GM12878 (cell line): ENCODE data around the gene KIDINS220. TPM values are rescaled to one million over a fixed set of nuclear protein-coding genes. Genes with fewer than 3 reads are reported as not detected.

Source experiments
- ATAC-seq: fragments of 200-7000 bp; cut with Tn5 transposase; 3 replicates; pipeline ENCODE4 v1.9.1; 2020; ENCODE audit warnings: mild to moderate bottlenecking, moderate library complexity
- BruUV-seq: library from RNA; stranded (reverse); fragments of 400-500 nt; replicated peaks from 2 replicates; lab custom pipeline; 2021; lab: Mats Ljungman, UMichigan
- CTCF ChIA-PET: fragments of 300-600 bp; sonication (Branson Sonifier 250); formaldehyde crosslinking; extraction: SDS; loops from one replicate; lab custom pipeline; 2021; ENCODE audit warnings: inconsistent platforms; lab: Yijun Ruan, JAX
- POLR2A ChIA-PET: fragments of 350-600 bp; formaldehyde crosslinking; extraction: SDS; loops from one replicate; lab custom pipeline; 2021; ENCODE audit warnings: inconsistent platforms; lab: Charles Lee
- RAD21 ChIA-PET: fragments of 300-600 bp; sonication (Branson Sonifier 250); formaldehyde crosslinking; loops from one replicate; lab custom pipeline; 2023; ENCODE audit warnings: antibody characterized with exemption; ENCODE audit not compliant: unreplicated experiment; lab: Charles Lee
- SMC1A ChIA-PET: fragments of 300-600 bp; sonication (Branson Sonifier 250); formaldehyde crosslinking; loops from one replicate; lab custom pipeline; 2023; ENCODE audit not compliant: unreplicated experiment, uncharacterized antibody; lab: Charles Lee
- DNase-seq: peaks from one replicate; pipeline ENCODE4 v3.0.0-alpha.2; 2011; ENCODE audit warnings: low read depth, low spot score
- FAIRE-seq: peaks from 3 replicates; lab custom pipeline; 2011; peaks lifted over from hg19 to GRCh38; lab: Jason Lieb, UNC
- H2AFZ ChIP-seq: 2 replicates; pipeline ENCODE4 v1.6.0; 2011; ENCODE audit warnings: low read depth, low read length, control low read depth; ENCODE audit not compliant: control insufficient read depth
- H3K27ac ChIP-seq: 2 replicates; pipeline ENCODE4 v1.5.1; 2011; ENCODE audit warnings: control low read depth; ENCODE audit not compliant: control insufficient read depth, insufficient read depth
- H3K27me3 ChIP-seq, 2 experiments: replicated peaks in 1 of 2; 2 replicates each; pipeline versions ENCODE4 v1.6.0 to v1.6.1; 2011; ENCODE audit warnings: low read length in 1 of 2; ENCODE audit not compliant: control insufficient read depth in 2 of 2, insufficient read depth in 2 of 2
- H3K36me3 ChIP-seq, 2 experiments: 2 replicates each; pipeline ENCODE4 v1.5.1; 2011; ENCODE audit warnings: low read length in 1 of 2; ENCODE audit not compliant: control insufficient read depth in 2 of 2, insufficient read depth in 2 of 2
- H3K4me1 ChIP-seq: 2 replicates; pipeline ENCODE4 v1.6.1; 2011; ENCODE audit warnings: mild to moderate bottlenecking, low read length, moderate library complexity, mixed read lengths; ENCODE audit not compliant: control insufficient read depth, insufficient read depth
- H3K4me2 ChIP-seq: 2 replicates; pipeline ENCODE4 v1.6.0; 2011; ENCODE audit warnings: control low read depth; ENCODE audit not compliant: control insufficient read depth, insufficient read depth
- H3K4me3 ChIP-seq: fragments of 200-600 bp; sonication (generic); 2 replicates; pipeline ENCODE4 v1.5.1; 2016
- H3K79me2 ChIP-seq: 2 replicates; pipeline ENCODE4 v1.6.0; 2011; ENCODE audit warnings: low read length; ENCODE audit not compliant: control insufficient read depth, insufficient read depth
- H3K9ac ChIP-seq: 2 replicates; pipeline ENCODE4 v1.8.0; 2011; ENCODE audit warnings: low read length, control low read depth, mixed read lengths; ENCODE audit not compliant: control insufficient read depth, insufficient read depth
- H3K9me3 ChIP-seq: replicated peaks from 3 replicates; pipeline ENCODE4 v1.5.1; 2011; ENCODE audit warnings: mild to moderate bottlenecking, low read length; ENCODE audit not compliant: control insufficient read depth, insufficient read depth
- H4K20me1 ChIP-seq: 2 replicates; pipeline ENCODE4 v1.6.0; 2011; ENCODE audit not compliant: control insufficient read depth, insufficient read depth
- ASH2L ChIP-seq: fragments of 300-600, 200-600 bp; sonication (generic); IDR thresholded peaks from 2 replicates; pipeline ENCODE4 v1.6.1; 2017; ENCODE audit warnings: low read depth, mild to moderate bottlenecking, borderline replicate concordance
- BHLHE40 ChIP-seq, 2 experiments: fragments of 450-650 bp in 1 of 2; IDR thresholded peaks; 2 replicates each; pipeline ENCODE4 v1.6.1; 2011 to 2017; ENCODE audit warnings: low read depth in 2 of 2, borderline replicate concordance in 1 of 2, improper control_type of control experiment in 1 of 2, low read length in 1 of 2, mild to moderate bottlenecking in 1 of 2
- CHD1 ChIP-seq: IDR thresholded peaks from 2 replicates; pipeline ENCODE4 v1.6.1; 2012; ENCODE audit warnings: low read depth, low read length, improper control_type of control experiment
- ESRRA ChIP-seq: IDR thresholded peaks from 2 replicates; pipeline ENCODE4 v1.6.1; 2012; ENCODE audit warnings: mild to moderate bottlenecking, low read length, improper control_type of control experiment
- IRF5 ChIP-seq: fragments of 450-650 bp; IDR thresholded peaks from 2 replicates; pipeline ENCODE4 v1.6.1; 2017; ENCODE audit warnings: borderline replicate concordance
- NR2F1 ChIP-seq: fragments of 450-650 bp; conservative IDR thresholded peaks from 2 replicates; pipeline ENCODE4 v1.6.1; 2017; ENCODE audit warnings: mild to moderate bottlenecking
- PML ChIP-seq: IDR thresholded peaks from 2 replicates; pipeline ENCODE4 v1.6.1; 2012; ENCODE audit warnings: low read length, inconsistent platforms
- SREBF2 ChIP-seq: IDR thresholded peaks from 2 replicates; pipeline ENCODE4 v1.6.1; 2012; ENCODE audit warnings: mild to moderate bottlenecking, low read length
- TCF3 ChIP-seq: IDR thresholded peaks from 2 replicates; pipeline ENCODE4 v1.6.1; 2012; ENCODE audit warnings: low read depth, mild to moderate bottlenecking, low read length, borderline replicate concordance; ENCODE audit not compliant: insufficient read depth
- WGBS: methylation state at CpG from one replicate; pipeline ENCODE4 v1.1.6; 2016; ENCODE audit warnings: low lambda C conversion rate; ENCODE audit not compliant: insufficient replicate concordance, insufficient coverage; ENCODE audit errors: missing lambda C conversion rate; 5-methylcytosine and 5-hydroxymethylcytosine counted together
- in situ Hi-C: fragments of 300-500 bp; cut with MboI; formaldehyde crosslinking; loops from 9 replicates; pipeline ENCODE4 v1.14.3; 2018; ENCODE audit warnings: mixed read lengths
- intact Hi-C: fragments of 100-400 bp; cut with micrococcal nuclease; formaldehyde crosslinking; loops from one replicate; pipeline ENCODE4 v1.14.2; 2022; ENCODE audit not compliant: unreplicated experiment
- polyA plus RNA-seq, 11 experiments: library from polyadenylated mRNA; depleted of rRNA in 4 of 11; unstranded in 6 of 11; stranded (reverse) in 5 of 11; fragments of >200 nt; fragmentation: Nextera tagmentation in 4 of 11; fragmentation: Illumina TruSeq in 1 of 11; extraction: Ambion mirVana in 4 of 11; extraction: Trizol in 1 of 11; gene quantifications; 1 replicate in 1 of 11; 2 replicates in 10 of 11; pipeline versions ENCODE4 v1.2.1 to v1.2.3, GENCODE V29; 2011 to 2016; ENCODE audit warnings: inconsistent platforms in 2 of 11, missing spikeins in 2 of 11, low read depth in 1 of 11
- total RNA-seq, 4 experiments: library from RNA; depleted of rRNA in 3 of 4; stranded (reverse); fragments of >200 nt in 3 of 4; fragmentation: Illumina TruSeq in 1 of 4; extraction: Trizol in 1 of 4; gene quantifications; 2 replicates each; pipeline versions ENCODE4 v1.2.1 to v1.2.3, GENCODE V29; 2013 to 2021

KIDINS220 gene
- total and polyA plus RNA-seq, 10 of the 15 experiments (the other 5 are each of a cell fraction or from before 2014, with no cell fraction given), result 6.0 to 31.2 (median 16.0) TPM

DNA sequence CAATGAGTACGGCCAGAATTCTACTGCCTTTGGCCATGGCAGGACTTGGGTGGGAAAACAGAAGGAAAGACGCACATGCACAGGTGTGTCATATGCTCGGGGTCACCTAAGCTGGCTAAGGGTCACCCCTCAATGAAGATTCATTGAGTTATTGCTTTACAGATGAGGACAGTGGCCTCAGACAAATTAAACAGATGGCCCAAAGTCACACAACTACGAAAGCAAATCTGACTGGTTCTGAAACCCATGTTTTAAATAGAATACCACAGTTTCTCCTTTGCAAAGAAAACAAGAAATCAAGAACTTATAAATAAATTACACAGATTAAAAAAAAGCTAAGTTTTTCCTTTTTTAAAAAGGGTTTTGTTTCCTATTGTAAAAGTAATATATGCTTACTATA is 85.0 kb downstream of the KIDINS220 start:
- TF ChIP-seq BHLHE40 (IDR thresholded peaks at IDR 0.05; ENCODE audit: borderline replicate concordance in 1 of 2, low read depth in 2 of 2, low read length in 1 of 2), result no peak
- TF ChIP-seq NR2F1, result peak; percentile 67
- no peak for TF ChIP-seq PML

GRCh38 chr2:8750221-8750620 is 87.2 kb downstream of the KIDINS220 start:
- ChIA-PET CTCF (no interaction called here), POLR2A (no interaction called here), SMC1A (no interaction called here), RAD21 (no interaction called here)
- H3K36me3 ChIP-seq, result no peaks in the 10 kb centered on the region; a peak in 3 of 4 replicates
- H3K27me3 ChIP-seq, result no peaks in the 10 kb centered on the region
- no peak overlapping the region for H3K4me3 ChIP-seq
- H3K27ac ChIP-seq, result no peak overlapping the region
- ATAC-seq (no peak), FAIRE-seq (no peak), DNase-seq (no peak)
- BruUV-seq, result no TSS peak
- H3K4me2 ChIP-seq, result no peak overlapping the region
- H3K79me2 ChIP-seq, result no peaks in the 10 kb centered on the region
- in situ Hi-C loops, result no loop called here
- no peaks in the 10 kb centered on the region for H3K9me3 ChIP-seq
- no peaks in the 10 kb centered on the region for H4K20me1 ChIP-seq
- H3K9ac ChIP-seq, result no peak overlapping the region
- intact Hi-C loops, result loop anchor here (10.0 kb wide), 1 partner anchor 265 kb away; no protein-coding TSS in a partner anchor
- H2AFZ ChIP-seq, result no peak overlapping the region
- no peak for TF ChIP-seq ESRRA
- no peak for TF ChIP-seq SREBF2
- no peak for TF ChIP-seq NR2F1
- no peak for TF ChIP-seq IRF5
- no peak for TF ChIP-seq CHD1
- no peak for TF ChIP-seq ASH2L
- no peak for TF ChIP-seq TCF3
- H3K4me1 ChIP-seq, result peaks cover 18% of the 10 kb centered on the region
- WGBS, result 93% methylated on average over 7 of the region's 7 CpGs

More for the DNA sequence above, 85.0 kb downstream of the KIDINS220 start:
- Histone ChIP-seq H3K27me3 (no peaks in the 10 kb centered on the region), H3K4me2 (peak overlapping the region; percentile 21; the same call in 1 of the 2 replicates), H3K9ac (no peak overlapping the region), H2AFZ (no peak overlapping the region), H3K27ac (no peak overlapping the region), H3K36me3 (peaks cover 0 to 1% of the 10 kb centered on the region in 2 experiments; a peak in 3 of 4 replicates), H3K79me2 (no peaks in the 10 kb centered on the region), H3K4me1 (peaks cover 18% of the 10 kb centered on the region), H3K4me3 (no peak overlapping the region), H4K20me1 (no peaks in the 10 kb centered on the region), H3K9me3 (no peaks in the 10 kb centered on the region; the same call in 2 of the 3 replicates)
- intact Hi-C loops (loop anchor here (10.0 kb wide), 1 partner anchor 268 kb away; no protein-coding TSS in a partner anchor), in situ Hi-C loops (no loop called here)
- 50% methylated on average over 4 of the region's 4 CpGs for WGBS
- ChIA-PET SMC1A (no interaction called here), CTCF (interaction anchor here (1.2 kb wide), 1 partner anchor 9 kb away, joined by 4 read pairs; no protein-coding TSS in a partner anchor), RAD21 (no interaction called here), POLR2A (interaction anchor here (0.5 to 1.1 kb wide), 2 partner anchors 13 to 1052 kb away, joined by 3 to 5 read pairs; no protein-coding TSS in a partner anchor)
- BruUV-seq, result no TSS peak
- DNase-seq (no peak), FAIRE-seq (no peak), ATAC-seq (peak; percentile 82)
